ENCODE data around the gene FGR.

- no peak for TF ChIP-seq EZH2 (IDR thresholded peaks at IDR 0.05; ENCODE audit: insufficient read depth, low read length)
- TF ChIP-seq CTCF (IDR thresholded peaks at IDR 0.05; ENCODE audit: insufficient read depth, low read depth, low read length): no peak
Observed at GRCh38 chr1:27574001-27574781, 60.8 kb downstream of the FGR start.

All from astrocyte (in vitro differentiated cells and primary cell).